Hindlimb muscle (tissue), 1 donor: Measurements from ENCODE around the gene ATXN7. TPM values are rescaled to one million over a fixed set of nuclear protein-coding genes. Genes with fewer than 3 reads are reported as not detected.

Experiments used
- polyA plus RNA-seq: library from polyadenylated mRNA; unstranded; fragments of 120-200 nt; gene quantifications from one replicate; pipeline ENCODE4 v1.2.1, GENCODE V29; 2013; ENCODE audit not compliant: insufficient read length

Gene ATXN7
- polyA plus RNA-seq, 1 donor: 13.6 TPM

Other genes with a start within 250 kb of the ATXN7 start
- gene SNTN, start 211.2 kb upstream of the ATXN7 start, polyA plus RNA-seq: not detected
- 0.41 TPM for gene C3orf49, start 44.6 kb upstream of the ATXN7 start, polyA plus RNA-seq
- gene THOC7, start 62 bp upstream of the ATXN7 start, polyA plus RNA-seq: 50.9 TPM
- 1.1 TPM for gene SCAANT1, start 48.5 kb downstream of the ATXN7 start, polyA plus RNA-seq
- 71.1 TPM for gene PSMD6, start 159.6 kb downstream of the ATXN7 start, polyA plus RNA-seq